H1 (cell line): ENCODE data around the gene DEDD2. TPM values are rescaled to one million over a fixed set of nuclear protein-coding genes. Genes with fewer than 3 reads are reported as not detected.

Experiments
- CTCF ChIA-PET: fragments of 300-600 bp; sonication (Branson Sonifier 250); formaldehyde crosslinking; loops from one replicate; lab custom pipeline; 2021; ENCODE audit not compliant: partially characterized antibody; lab: Charles Lee
- POLR2A ChIA-PET: fragments of 300-600 bp; sonication (Branson Sonifier 250); formaldehyde crosslinking; loops from one replicate; lab custom pipeline; 2021; ENCODE audit warnings: inconsistent platforms; ENCODE audit not compliant: partially characterized antibody; lab: Charles Lee
- DNase-seq, 2 experiments: peaks; one replicate each; pipeline versions ENCODE4 v3.0.0 to v3.0.0-alpha.2; 2010 to 2022; ENCODE audit warnings: low spot score in 2 of 2, low read depth in 1 of 2, mixed read lengths in 1 of 2
- FAIRE-seq: peaks from 2 replicates; lab custom pipeline; 2011; peaks lifted over from hg19 to GRCh38; lab: Jason Lieb, UNC
- H2AFZ ChIP-seq: 2 replicates; pipeline ENCODE4 v1.8.1; 2012; ENCODE audit warnings: low read length, inconsistent platforms
- H2AK5ac ChIP-seq: 2 replicates; pipeline ENCODE4 v1.6.1; 2013; ENCODE audit warnings: low read depth, low read length
- H2BK120ac ChIP-seq: replicated peaks from 2 replicates; pipeline ENCODE3; 2013; ENCODE audit warnings: low read depth, low read length, inconsistent platforms
- H2BK12ac ChIP-seq: 2 replicates; pipeline ENCODE4 v1.6.1; 2013; ENCODE audit warnings: low read depth, low read length
- H2BK15ac ChIP-seq: 2 replicates; pipeline ENCODE4 v1.6.1; 2013; ENCODE audit warnings: low read length
- H2BK20ac ChIP-seq: 2 replicates; pipeline ENCODE4 v1.6.1; 2013; ENCODE audit warnings: low read length
- H2BK5ac ChIP-seq: 2 replicates; pipeline ENCODE4 v1.6.1; 2013; ENCODE audit warnings: low read depth, low read length
- H3K14ac ChIP-seq: 2 replicates; pipeline ENCODE4 v1.6.1; 2013; ENCODE audit warnings: inconsistent platforms; ENCODE audit not compliant: insufficient read length
- H3K18ac ChIP-seq: 2 replicates; pipeline ENCODE4 v1.6.1; 2013; ENCODE audit warnings: low read length; ENCODE audit errors: extremely low read depth
- H3K23ac ChIP-seq: 2 replicates; pipeline ENCODE4 v1.6.1; 2013; ENCODE audit warnings: inconsistent platforms; ENCODE audit not compliant: insufficient read length
- H3K23me2 ChIP-seq: 2 replicates; pipeline ENCODE4 v1.6.1; 2013; ENCODE audit warnings: low read depth, low read length
- H3K27ac ChIP-seq: 2 replicates; pipeline ENCODE4 v1.6.1; 2011; ENCODE audit warnings: low read depth, low read length, inconsistent platforms
- H3K27me3 ChIP-seq, 4 experiments: replicated peaks in 1 of 4; 1 replicate in 1 of 4; 2 replicates in 3 of 4; pipeline versions ENCODE4 v1.6.1 to v1.8.1; 2011 to 2013; ENCODE audit warnings: low read length in 3 of 4, mild to moderate bottlenecking in 3 of 4, inconsistent platforms in 2 of 4, mixed read lengths in 2 of 4, moderate library complexity in 1 of 4; ENCODE audit not compliant: control insufficient read depth in 3 of 4, insufficient read depth in 3 of 4; ENCODE audit errors: extremely low read depth in 1 of 4
- H3K36me3 ChIP-seq, 4 experiments: 2 replicates each; pipeline versions ENCODE4 v1.6.1 to v1.8.1; 2011 to 2013; ENCODE audit warnings: mild to moderate bottlenecking in 4 of 4, low read length in 3 of 4, moderate library complexity in 2 of 4, control low read depth in 1 of 4, inconsistent platforms in 1 of 4; ENCODE audit not compliant: insufficient read depth in 4 of 4, control insufficient read depth in 2 of 4
- H3K4ac ChIP-seq: replicated peaks from 2 replicates; pipeline ENCODE3; 2013; ENCODE audit warnings: low read length, low read depth, mixed read lengths, inconsistent platforms; ENCODE audit not compliant: insufficient read length
- H3K4me1 ChIP-seq, 4 experiments: replicated peaks in 1 of 4; 1 replicate in 1 of 4; 2 replicates in 3 of 4; pipeline versions ENCODE4 v1.6.1 to v1.8.1; 2011 to 2013; ENCODE audit warnings: low read length in 3 of 4, inconsistent platforms in 2 of 4, mixed read lengths in 1 of 4; ENCODE audit not compliant: insufficient read depth in 4 of 4, control insufficient read depth in 3 of 4
- H3K4me2 ChIP-seq, 2 experiments: 2 replicates each; pipeline versions ENCODE4 v1.6.1 to v1.8.1; 2011 to 2013; ENCODE audit warnings: low read depth in 2 of 2, low read length in 2 of 2, control low read depth in 1 of 2, inconsistent platforms in 1 of 2, mild to moderate bottlenecking in 1 of 2; ENCODE audit not compliant: insufficient read depth in 1 of 2
- H3K4me3 ChIP-seq, 4 experiments: fragments of 200-600, 300-600 bp in 1 of 4; sonication (generic), shearing (Covaris generic), sonication (Bioruptor Twin) in 1 of 4; 2 replicates each; pipeline versions ENCODE4 v1.5.1 to v1.8.1; 2011 to 2016; ENCODE audit warnings: low read length in 4 of 4, low read depth in 3 of 4, control low read depth in 2 of 4, inconsistent platforms in 2 of 4, mild to moderate bottlenecking in 2 of 4, mixed read lengths in 1 of 4, moderate library complexity in 1 of 4; ENCODE audit not compliant: insufficient read depth in 2 of 4; ENCODE audit errors: extremely low read depth in 1 of 4
- H3K56ac ChIP-seq: replicated peaks from 2 replicates; pipeline ENCODE3; 2013; ENCODE audit warnings: low read depth, mild to moderate bottlenecking, mixed read lengths, low read length, inconsistent platforms; ENCODE audit not compliant: insufficient read length
- H3K79me1 ChIP-seq: 2 replicates; pipeline ENCODE4 v1.6.1; 2013; ENCODE audit warnings: low read depth, low read length, control low read depth
- H3K79me2 ChIP-seq, 2 experiments: 2 replicates each; pipeline versions ENCODE4 v1.6.1 to v1.8.1; 2012 to 2013; ENCODE audit warnings: low read length in 2 of 2, mild to moderate bottlenecking in 2 of 2, inconsistent platforms in 1 of 2; ENCODE audit not compliant: insufficient read depth in 2 of 2, control insufficient read depth in 1 of 2
- H3K9ac ChIP-seq, 4 experiments: replicated peaks in 1 of 4; 1 replicate in 1 of 4; 2 replicates in 3 of 4; pipeline versions ENCODE4 v1.6.1 to v1.8.1; 2011 to 2013; ENCODE audit warnings: low read depth in 3 of 4, low read length in 3 of 4, control low read depth in 2 of 4, mild to moderate bottlenecking in 2 of 4, moderate library complexity in 2 of 4, inconsistent platforms in 1 of 4; ENCODE audit errors: extremely low read depth in 1 of 4
- H3K9me3 ChIP-seq, 2 experiments: 2 replicates each; pipeline versions ENCODE4 v1.6.1 to v1.8.1; 2012 to 2013; ENCODE audit warnings: mild to moderate bottlenecking in 2 of 2, moderate library complexity in 2 of 2, control low read depth in 1 of 2, inconsistent platforms in 1 of 2, low read depth in 1 of 2, low read length in 1 of 2, mixed read lengths in 1 of 2; ENCODE audit not compliant: insufficient read depth in 2 of 2
- H4K20me1 ChIP-seq, 2 experiments: replicated peaks in 1 of 2; 2 replicates each; pipeline versions ENCODE3 to v1.8.1; 2011 to 2013; ENCODE audit warnings: inconsistent platforms in 2 of 2, low read length in 2 of 2, mild to moderate bottlenecking in 1 of 2; ENCODE audit not compliant: insufficient read depth in 2 of 2, control insufficient read depth in 1 of 2
- H4K5ac ChIP-seq: 2 replicates; pipeline ENCODE4 v1.6.1; 2013; ENCODE audit warnings: low read length, low read depth, mixed read lengths, inconsistent platforms; ENCODE audit not compliant: insufficient read length
- H4K8ac ChIP-seq: 2 replicates; pipeline ENCODE4 v1.8.0; 2013; ENCODE audit warnings: mild to moderate bottlenecking, moderate library complexity, low read length, inconsistent platforms; ENCODE audit not compliant: insufficient read depth; ENCODE audit errors: extremely low read depth
- H4K91ac ChIP-seq: replicated peaks from 2 replicates; pipeline ENCODE3; 2013; ENCODE audit warnings: low read length, mixed read lengths, inconsistent platforms; ENCODE audit not compliant: insufficient read length
- CHD1 ChIP-seq: IDR thresholded peaks from 2 replicates; pipeline ENCODE4 v1.6.1; 2012; ENCODE audit warnings: low read depth, low read length, improper control_type of control experiment
- WGBS, 2 experiments: shearing (Covaris generic) in 1 of 2; methylation state at CpG; one replicate each; pipeline versions ENCODE4 v1.1.6 to v1.1.7; 2013 to 2015; ENCODE audit warnings: low lambda C conversion rate in 2 of 2, mixed read lengths in 2 of 2, inconsistent platforms in 1 of 2, low coverage in 1 of 2, missing lambda C conversion rate in 1 of 2; ENCODE audit not compliant: insufficient replicate concordance in 2 of 2, insufficient coverage in 1 of 2, insufficient read length in 1 of 2; ENCODE audit errors: extremely low coverage in 1 of 2, missing lambda C conversion rate in 1 of 2; 5-methylcytosine and 5-hydroxymethylcytosine counted together
- polyA plus RNA-seq, 7 experiments: library from polyadenylated mRNA; depleted of rRNA in 3 of 7; stranded (reverse) in 5 of 7; unstranded in 2 of 7; fragments of >200 nt in 5 of 7; fragments of 200-250 nt in 2 of 7; gene quantifications; 1 replicate in 5 of 7; 2 replicates in 1 of 7; 4 replicates in 1 of 7; pipeline versions ENCODE4 v1.2.1 to v1.2.3, GENCODE V29; 2011 to 2013; ENCODE audit warnings: missing spikeins in 2 of 7, mixed read lengths in 2 of 7
- total RNA-seq: library from RNA; stranded (reverse); fragmentation: NEBNext Ultra II Directional; extraction: Animal tissue kit (Norgen Biotek cat#: 25700); gene quantifications from 2 replicates; pipeline ENCODE4 v1.2.1, GENCODE V29; 2021

The DEDD2 gene
- total and polyA plus RNA-seq, 2 of the 8 experiments (the other 6 are each of a cell fraction or from before 2014, with no cell fraction given): 37.8 to 65.0 TPM

DNA sequence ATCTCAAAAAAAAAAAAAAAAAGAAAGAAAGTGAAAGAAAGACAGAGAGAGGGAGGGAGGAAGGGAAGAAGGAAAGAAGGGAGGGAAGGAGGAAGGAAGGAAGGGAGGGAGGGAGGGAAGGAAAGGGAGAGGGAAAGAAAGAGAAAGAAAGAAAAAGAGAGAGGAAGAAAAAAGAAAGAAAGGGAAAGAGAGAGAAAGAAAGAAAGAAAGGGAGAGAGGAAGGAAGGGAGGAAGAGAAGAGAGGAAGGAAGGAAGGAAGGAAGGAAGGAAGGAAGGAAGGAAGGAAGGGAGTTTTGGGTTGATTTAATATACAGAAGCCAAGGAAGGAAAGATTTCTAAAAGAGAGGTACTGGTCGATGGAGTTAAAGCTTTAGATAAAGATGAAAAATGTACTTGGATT lies 28.8 kb downstream of the DEDD2 start:
- Histone ChIP-seq H3K36me3 (no peaks in the 10 kb centered on the region), H3K9ac (no peak overlapping the region), H2BK120ac (no peak overlapping the region), H3K14ac (no peak overlapping the region), H2AFZ (no peak overlapping the region), H3K79me1 (no peaks in the 10 kb centered on the region), H4K8ac (no peak overlapping the region), H3K27me3 (peaks cover 0 to 3% (median 0%) of the 10 kb centered on the region in 4 experiments; a peak in 2 of 7 replicates), H4K91ac (no peak overlapping the region), H3K56ac (no peak overlapping the region), H3K23ac (no peak overlapping the region), H3K4me1 (peaks cover 0 to 2% (median under 1%) of the 10 kb centered on the region in 4 experiments; a peak in 1 of 7 replicates), H3K9me3 (peaks cover 2 to 6% of the 10 kb centered on the region in 2 experiments; a peak in 1 of 4 replicates), H3K23me2 (peaks cover 1% of the 10 kb centered on the region; the same call in 1 of the 2 replicates), H2BK5ac (no peak overlapping the region), H3K4me2 (no peak overlapping the region), H3K4ac (no peak overlapping the region), H3K79me2 (no peaks in the 10 kb centered on the region), H3K27ac (no peak overlapping the region), H2AK5ac (no peak overlapping the region), H4K20me1 (no peaks in the 10 kb centered on the region), H2BK12ac (no peak overlapping the region), H4K5ac (no peak overlapping the region), H3K4me3 (no peak overlapping the region), H2BK15ac (no peak overlapping the region), H3K18ac (no peak overlapping the region), H2BK20ac (no peak overlapping the region)
- CTCF ChIA-PET: interaction anchor here (0.8 to 5.2 kb wide), 5 partner anchors 9 to 231 kb away, joined by 3 to 24 read pairs (median 11); partner anchors contain the start of gene POU2F2
- POLR2A ChIA-PET: interaction anchor here (0.8 to 1.6 kb wide), 2 partner anchors 32 to 56 kb away, joined by 3 to 4 read pairs; partner anchors contain the start of gene POU2F2
- WGBS, 2 experiments: 79% methylated on average over 1 of the region's 1 CpG; no CpG with 5 or more reads in 1 of the 2 experiments
- DNase-seq (no peak), FAIRE-seq (no peak)
- no peak for TF ChIP-seq CHD1
